Body of pancreas (tissue), 4 donors: ENCODE measurements around the gene RELN.

Experiments
- POLR2A ChIP-seq, 3 donors: fragments of 450-650 bp; IDR thresholded peaks; one replicate each; pipeline ENCODE4 v1.6.1; 2016; ENCODE audit warnings: antibody characterized with exemption in 3 of 3, mild to moderate bottlenecking in 2 of 3
- TF ChIP-seq, protein P1 (sequence below), 7 experiments: fragments of 450-650 bp in 4 of 7; fragments of 200-600 bp in 3 of 7; sonication (generic) in 3 of 7; IDR thresholded peaks; one replicate each; pipeline ENCODE4 v1.5.1; 2016 to 2019; ENCODE audit warnings: antibody characterized with exemption in 7 of 7

GRCh38 chr7:104018425-104018824 is 29.0 kb upstream of the RELN start:
- TF ChIP-seq POLR2A (IDR thresholded peaks at IDR 0.05) = no peak
- TF ChIP-seq, protein P1, sequence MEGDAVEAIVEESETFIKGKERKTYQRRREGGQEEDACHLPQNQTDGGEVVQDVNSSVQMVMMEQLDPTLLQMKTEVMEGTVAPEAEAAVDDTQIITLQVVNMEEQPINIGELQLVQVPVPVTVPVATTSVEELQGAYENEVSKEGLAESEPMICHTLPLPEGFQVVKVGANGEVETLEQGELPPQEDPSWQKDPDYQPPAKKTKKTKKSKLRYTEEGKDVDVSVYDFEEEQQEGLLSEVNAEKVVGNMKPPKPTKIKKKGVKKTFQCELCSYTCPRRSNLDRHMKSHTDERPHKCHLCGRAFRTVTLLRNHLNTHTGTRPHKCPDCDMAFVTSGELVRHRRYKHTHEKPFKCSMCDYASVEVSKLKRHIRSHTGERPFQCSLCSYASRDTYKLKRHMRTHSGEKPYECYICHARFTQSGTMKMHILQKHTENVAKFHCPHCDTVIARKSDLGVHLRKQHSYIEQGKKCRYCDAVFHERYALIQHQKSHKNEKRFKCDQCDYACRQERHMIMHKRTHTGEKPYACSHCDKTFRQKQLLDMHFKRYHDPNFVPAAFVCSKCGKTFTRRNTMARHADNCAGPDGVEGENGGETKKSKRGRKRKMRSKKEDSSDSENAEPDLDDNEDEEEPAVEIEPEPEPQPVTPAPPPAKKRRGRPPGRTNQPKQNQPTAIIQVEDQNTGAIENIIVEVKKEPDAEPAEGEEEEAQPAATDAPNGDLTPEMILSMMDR (IDR thresholded peaks at IDR 0.05) = no peak
